Lung (tissue), 12 donors: ENCODE measurements around the gene SGSH. TPM values are rescaled to one million over a fixed set of nuclear protein-coding genes. Genes with fewer than 3 reads are reported as not detected.

Experiments used
- ATAC-seq: fragments of 200-7000 bp; cut with Tn5 transposase; one replicate; pipeline ENCODE4 v1.9.1; 2020; ENCODE audit warnings: moderate number of reproducible peaks; ENCODE audit not compliant: insufficient read depth, low FRiP score
- DNase-seq, 3 donors: peaks; one replicate each; pipeline ENCODE4 v3.0.0-alpha.2; 2013 to 2017
- H3K27ac ChIP-seq, 2 donors: one replicate each; pipeline ENCODE4 v1.5.1; 2013; ENCODE audit warnings: mild to moderate bottlenecking in 2 of 2, moderate library complexity in 2 of 2, control low read depth in 1 of 2, inconsistent platforms in 1 of 2, low read depth in 1 of 2, low read length in 1 of 2
- H3K27me3 ChIP-seq, 3 donors: one replicate each; pipeline ENCODE4 v1.5.1; 2013; ENCODE audit warnings: low read length in 2 of 3; ENCODE audit not compliant: control insufficient read depth in 3 of 3, insufficient read depth in 3 of 3
- H3K36me3 ChIP-seq, 4 donors: one replicate each; pipeline ENCODE4 v1.5.1; 2013; ENCODE audit warnings: low read length in 4 of 4, mild to moderate bottlenecking in 1 of 4, moderate library complexity in 1 of 4; ENCODE audit not compliant: control insufficient read depth in 4 of 4, insufficient read depth in 4 of 4
- H3K4me1 ChIP-seq, 5 donors: one replicate each; pipeline ENCODE4 v1.5.1; 2013; ENCODE audit warnings: low read length in 5 of 5, mild to moderate bottlenecking in 2 of 5, moderate library complexity in 1 of 5; ENCODE audit not compliant: control insufficient read depth in 5 of 5, insufficient read depth in 5 of 5
- H3K4me3 ChIP-seq: one replicate; pipeline ENCODE4 v1.5.1; 2013; ENCODE audit warnings: mild to moderate bottlenecking, control low read depth, moderate library complexity
- H3K9ac ChIP-seq, 2 donors: one replicate each; pipeline ENCODE4 v1.5.1; 2013; ENCODE audit warnings: low read length in 2 of 2, control low read depth in 1 of 2; ENCODE audit not compliant: insufficient read depth in 1 of 2
- H3K9me3 ChIP-seq, 4 donors: one replicate each; pipeline ENCODE4 v1.5.1; 2013; ENCODE audit warnings: low read length in 3 of 4, mild to moderate bottlenecking in 1 of 4, moderate library complexity in 1 of 4; ENCODE audit not compliant: control insufficient read depth in 4 of 4, insufficient read depth in 3 of 4
- WGBS, 2 donors: extraction: QIAGEN DNeasy Blood & Tissue Kit; methylation state at CpG; one replicate each; pipeline ENCODE4 v1.1.7; 2013; 5-methylcytosine and 5-hydroxymethylcytosine counted together
- polyA plus RNA-seq, 2 donors: library from polyadenylated mRNA; stranded (reverse); fragments of 200-250 nt; gene quantifications; one replicate each; pipeline ENCODE4 v1.2.1, GENCODE V29; 2013
- total RNA-seq, 2 donors: library from RNA; depleted of rRNA in 1 of 2; stranded (reverse); fragments of >200 nt in 1 of 2; gene quantifications; one replicate each; pipeline ENCODE4 v1.2.1, GENCODE V29; 2014 to 2021
- TF ChIP-seq, protein P1 (sequence below): IDR thresholded peaks from 2 replicates; pipeline ENCODE4 v1.5.1; 2012; ENCODE audit warnings: mild to moderate bottlenecking; ENCODE audit errors: control extremely low read depth, extremely low read depth
- donor health status: control.
- donor health status: control.
- donor health status: Bipolar disorder and iron deficiency.
- donor health status: healthy.
- donor health status: DM: yes; HTN: yes; CAD: no.

The SGSH gene
- total and polyA plus RNA-seq, 4 donors, result 27.5 to 75.1 (median 54.1) TPM

DNA sequence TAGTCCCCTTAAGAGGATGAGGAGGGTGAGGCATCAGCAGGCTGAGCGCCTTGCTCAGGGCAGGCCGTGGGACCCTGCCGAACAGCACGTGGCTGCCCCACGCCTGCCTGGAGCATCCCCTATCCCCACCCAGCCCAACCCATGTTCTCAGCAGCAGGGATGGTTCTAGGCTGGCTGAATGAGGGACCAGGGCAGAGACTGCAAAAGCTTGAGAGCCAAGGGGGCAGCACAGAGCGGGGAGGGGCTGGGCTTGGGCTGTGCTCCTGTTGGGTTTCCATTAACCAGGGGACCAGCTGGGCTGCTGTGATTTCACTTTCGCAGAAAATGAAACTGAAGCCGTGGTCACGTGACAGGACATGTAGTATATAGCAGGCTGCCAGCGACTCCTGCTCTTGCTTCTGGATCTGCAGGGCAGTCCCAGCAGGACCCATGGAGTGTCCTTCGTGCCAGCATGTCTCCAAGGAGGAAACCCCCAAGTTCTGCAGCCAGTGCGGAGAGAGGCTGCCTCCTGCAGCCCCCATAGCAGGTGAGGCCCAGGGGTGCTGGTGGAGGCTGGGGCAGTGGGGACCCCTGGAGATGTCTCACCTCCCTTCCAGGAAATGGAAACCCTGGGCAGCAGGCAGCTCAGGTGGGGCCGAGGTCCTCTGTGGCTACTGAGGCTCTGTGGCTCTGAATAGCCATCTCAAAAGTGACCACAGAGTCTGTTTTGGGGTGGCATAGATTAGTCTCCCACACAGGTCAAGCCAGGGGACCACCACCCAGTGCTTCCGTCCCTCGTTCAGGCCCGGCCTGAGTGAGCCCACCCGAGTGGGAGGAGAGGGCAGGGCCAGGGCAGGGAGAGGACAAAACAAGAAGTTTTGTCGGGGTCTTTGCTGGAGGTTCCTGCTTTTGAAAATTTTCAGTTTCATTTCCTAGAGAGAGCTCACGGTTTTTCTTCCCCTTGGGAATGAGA lies 43.4 kb upstream of the SGSH start:
- Histone ChIP-seq H3K27ac (peak overlapping the region; percentile 38 to 83), H3K4me1 (peaks cover 3 to 33% (median 24%) of the 10 kb centered on the region in 5 donors), H3K27me3 (no peaks in the 10 kb centered on the region), H3K9me3 (no peaks in the 10 kb centered on the region), H3K4me3 (peak overlapping the region; percentile 57), H3K36me3 (peaks cover 0 to 6% (median 1%) of the 10 kb centered on the region in 4 donors), H3K9ac (no peak overlapping the region)
- TF ChIP-seq, protein P1, sequence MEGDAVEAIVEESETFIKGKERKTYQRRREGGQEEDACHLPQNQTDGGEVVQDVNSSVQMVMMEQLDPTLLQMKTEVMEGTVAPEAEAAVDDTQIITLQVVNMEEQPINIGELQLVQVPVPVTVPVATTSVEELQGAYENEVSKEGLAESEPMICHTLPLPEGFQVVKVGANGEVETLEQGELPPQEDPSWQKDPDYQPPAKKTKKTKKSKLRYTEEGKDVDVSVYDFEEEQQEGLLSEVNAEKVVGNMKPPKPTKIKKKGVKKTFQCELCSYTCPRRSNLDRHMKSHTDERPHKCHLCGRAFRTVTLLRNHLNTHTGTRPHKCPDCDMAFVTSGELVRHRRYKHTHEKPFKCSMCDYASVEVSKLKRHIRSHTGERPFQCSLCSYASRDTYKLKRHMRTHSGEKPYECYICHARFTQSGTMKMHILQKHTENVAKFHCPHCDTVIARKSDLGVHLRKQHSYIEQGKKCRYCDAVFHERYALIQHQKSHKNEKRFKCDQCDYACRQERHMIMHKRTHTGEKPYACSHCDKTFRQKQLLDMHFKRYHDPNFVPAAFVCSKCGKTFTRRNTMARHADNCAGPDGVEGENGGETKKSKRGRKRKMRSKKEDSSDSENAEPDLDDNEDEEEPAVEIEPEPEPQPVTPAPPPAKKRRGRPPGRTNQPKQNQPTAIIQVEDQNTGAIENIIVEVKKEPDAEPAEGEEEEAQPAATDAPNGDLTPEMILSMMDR, result no peak
- ATAC-seq (peak; percentile 40), DNase-seq (peak; percentile 93 to 98 (median 96))
- 13 to 19% methylated on average over 19 of the region's 19 CpGs for WGBS, 2 donors

DNA sequence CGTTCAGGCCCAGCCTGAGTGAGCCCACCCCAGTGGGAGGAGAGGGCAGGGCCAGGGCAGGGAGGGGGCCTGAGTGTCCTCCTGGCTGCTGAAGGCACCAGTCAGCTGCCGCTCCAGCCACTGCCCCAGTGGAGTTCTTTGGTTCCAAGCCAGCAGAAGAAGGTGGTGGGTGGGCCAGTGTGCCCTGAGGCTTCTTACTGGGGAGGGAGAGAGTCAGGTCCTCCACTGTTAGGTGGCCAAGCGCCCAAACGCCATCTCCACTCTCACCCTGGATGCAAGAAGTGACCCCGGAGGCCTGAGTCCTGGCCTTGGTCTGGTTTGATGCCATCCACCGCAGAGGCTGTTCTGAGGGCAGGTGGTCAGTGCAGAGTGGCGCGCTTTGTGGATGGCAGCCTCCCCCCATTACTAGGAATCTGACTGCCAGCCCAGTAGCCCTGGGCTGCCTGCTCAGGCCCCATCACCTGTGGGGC lies 42.7 kb upstream of the SGSH start:
- Histone ChIP-seq H3K27ac (peak overlapping the region; percentile 37 to 83), H3K36me3 (peaks cover 0 to 4% (median 0%) of the 10 kb centered on the region in 4 donors), H3K9ac (no peak overlapping the region), H3K9me3 (no peaks in the 10 kb centered on the region), H3K4me3 (no peak overlapping the region), H3K4me1 (peaks cover 3 to 33% (median 24%) of the 10 kb centered on the region in 5 donors), H3K27me3 (no peaks in the 10 kb centered on the region)
- TF ChIP-seq, protein P1, result no peak
- ATAC-seq (no peak), DNase-seq (no peak)
- WGBS, 2 donors, result 73 to 81% methylated on average over 8 of the region's 8 CpGs

DNA sequence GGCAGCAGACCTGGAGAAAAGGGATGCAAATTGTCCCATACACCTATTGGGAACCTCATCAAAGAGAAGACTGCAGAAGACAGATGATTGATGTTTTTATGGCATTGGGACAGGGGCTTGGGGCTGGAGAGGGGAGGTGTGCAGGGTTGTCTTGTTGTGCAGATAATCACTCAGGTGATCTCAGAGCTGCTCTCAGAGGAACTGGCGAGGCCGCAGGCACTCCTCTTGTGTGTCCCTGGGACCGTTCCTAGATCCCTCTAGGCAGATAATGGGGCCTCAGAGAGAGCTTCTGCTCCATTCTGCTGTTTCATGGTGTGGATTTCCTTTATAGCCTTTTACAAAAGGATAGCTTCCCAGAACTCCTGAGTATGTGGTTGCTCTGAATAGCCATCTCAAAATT lies 42.2 kb upstream of the SGSH start:
- peaks cover 3 to 33% (median 22%) of the 10 kb centered on the region in 5 donors for H3K4me1 ChIP-seq
- H3K9me3 ChIP-seq, result no peaks in the 10 kb centered on the region
- H3K4me3 ChIP-seq, result no peak overlapping the region
- DNase-seq (peak in 1 of 3 donors; percentile 4), ATAC-seq (no peak)
- peak overlapping the region; percentile 83 to 95 for H3K27ac ChIP-seq
- H3K27me3 ChIP-seq, result no peaks in the 10 kb centered on the region
- no peak overlapping the region for H3K9ac ChIP-seq
- TF ChIP-seq, protein P1, result no peak
- 61 to 76% methylated on average over 3 of the region's 3 CpGs for WGBS, 2 donors
- peaks cover 0 to 4% (median 0%) of the 10 kb centered on the region in 4 donors for H3K36me3 ChIP-seq
